Panc1 (cell line): Measurements from ENCODE around the gene HIPK2. TPM values are rescaled to one million over a fixed set of nuclear protein-coding genes. Genes with fewer than 3 reads are reported as not detected.

Experiments
- ATAC-seq: fragments of 200-7000 bp; cut with Tn5 transposase; 2 replicates; pipeline ENCODE4 v1.9.1; 2020; ENCODE audit warnings: mild to moderate bottlenecking, moderate library complexity
- BruUV-seq: library from RNA; stranded (reverse); fragments of 400-500 nt; replicated peaks from 2 replicates; lab custom pipeline; 2021; lab: Mats Ljungman, UMichigan
- CTCF ChIA-PET: fragments of 300-600 bp; sonication (Branson Sonifier 250); formaldehyde crosslinking; loops from one replicate; lab custom pipeline; 2022; ENCODE audit warnings: antibody characterized with exemption; lab: Charles Lee
- POLR2A ChIA-PET: fragments of 300-600 bp; sonication (Branson Sonifier 250); formaldehyde crosslinking; loops from one replicate; lab custom pipeline; 2022; ENCODE audit warnings: antibody characterized with exemption; lab: Charles Lee
- DNase-seq: peaks from one replicate; pipeline ENCODE4 v3.0.0-alpha.2; 2010; ENCODE audit warnings: low read depth, low spot score
- H3K27ac ChIP-seq: 2 replicates; pipeline ENCODE4 v1.5.1; 2011; ENCODE audit warnings: mild to moderate bottlenecking, low read length, inconsistent platforms
- H3K27me3 ChIP-seq: fragments of 200-500 bp; sonication (Bioruptor generic); 2 replicates; pipeline ENCODE4 v1.6.0; 2014; ENCODE audit warnings: low read length, inconsistent platforms; ENCODE audit not compliant: control insufficient read depth, insufficient read depth
- H3K36me3 ChIP-seq: fragments of 200-500 bp; sonication (Bioruptor generic); 2 replicates; pipeline ENCODE4 v1.5.1; 2014; ENCODE audit warnings: inconsistent platforms, mild to moderate bottlenecking, low read length, moderate library complexity; ENCODE audit not compliant: control insufficient read depth, insufficient read depth
- H3K4me1 ChIP-seq: 2 replicates; pipeline ENCODE4 v1.5.1; 2011; ENCODE audit warnings: inconsistent platforms, mild to moderate bottlenecking, low read length, moderate library complexity; ENCODE audit not compliant: control insufficient read depth, insufficient read depth
- H3K4me3 ChIP-seq, 2 experiments: 2 replicates each; pipeline ENCODE4 v1.5.1; 2011 to 2012; ENCODE audit warnings: low read depth in 2 of 2, low read length in 2 of 2, mild to moderate bottlenecking in 2 of 2, inconsistent platforms in 1 of 2, moderate library complexity in 1 of 2
- H3K9me3 ChIP-seq: fragments of 200-500 bp; sonication (Bioruptor generic); 2 replicates; pipeline ENCODE4 v1.5.1; 2014; ENCODE audit warnings: low read depth, mild to moderate bottlenecking, inconsistent platforms, low read length, moderate library complexity; ENCODE audit not compliant: control insufficient read depth, insufficient read depth
- CTCF ChIP-seq: fragments of 450-650 bp; IDR thresholded peaks from 2 replicates; pipeline ENCODE4 v1.5.1; 2017; ENCODE audit warnings: mild to moderate bottlenecking
- POLR2AphosphoS5 ChIP-seq: IDR thresholded peaks from 2 replicates; pipeline ENCODE4 v1.6.1; 2012; ENCODE audit warnings: mild to moderate bottlenecking, low read depth, low read length, moderate library complexity
- SIN3A ChIP-seq: IDR thresholded peaks from 2 replicates; pipeline ENCODE4 v1.6.1; 2012; ENCODE audit warnings: low read depth, mild to moderate bottlenecking, low read length, moderate library complexity, borderline replicate concordance; ENCODE audit not compliant: insufficient read depth
- TCF7L2 ChIP-seq: IDR thresholded peaks from 2 replicates; pipeline ENCODE4 v1.6.1; 2011; ENCODE audit warnings: mild to moderate bottlenecking, low read depth, low read length, inconsistent platforms
- in situ Hi-C: cut with HindIII; loops from 2 replicates; pipeline ENCODE4 v1.10.0; 2016; ENCODE audit warnings: low sequenced_read_pairs, low pct_unique_long_range_greater_than_20kb
- intact Hi-C: fragments of 100-400 bp; cut with micrococcal nuclease; formaldehyde crosslinking; loops from one replicate; pipeline ENCODE4 v1.10.0; 2022; ENCODE audit not compliant: unreplicated experiment
- total RNA-seq: library from RNA; stranded (reverse); gene quantifications from one replicate; pipeline ENCODE4 v1.2.1, GENCODE V29; 2021; ENCODE audit not compliant: unreplicated experiment
- TF ChIP-seq, protein P1 (sequence below), 2 experiments: IDR thresholded peaks; 2 replicates each; pipeline ENCODE4 v1.6.1; 2011 to 2012; ENCODE audit warnings: low read depth in 2 of 2, control low read depth in 1 of 2, low read length in 1 of 2, mild to moderate bottlenecking in 1 of 2, moderate library complexity in 1 of 2; ENCODE audit not compliant: insufficient read depth in 1 of 2

The HIPK2 gene
- total RNA-seq, 1 experiment from 2014 or later: 34.1 TPM

DNA sequence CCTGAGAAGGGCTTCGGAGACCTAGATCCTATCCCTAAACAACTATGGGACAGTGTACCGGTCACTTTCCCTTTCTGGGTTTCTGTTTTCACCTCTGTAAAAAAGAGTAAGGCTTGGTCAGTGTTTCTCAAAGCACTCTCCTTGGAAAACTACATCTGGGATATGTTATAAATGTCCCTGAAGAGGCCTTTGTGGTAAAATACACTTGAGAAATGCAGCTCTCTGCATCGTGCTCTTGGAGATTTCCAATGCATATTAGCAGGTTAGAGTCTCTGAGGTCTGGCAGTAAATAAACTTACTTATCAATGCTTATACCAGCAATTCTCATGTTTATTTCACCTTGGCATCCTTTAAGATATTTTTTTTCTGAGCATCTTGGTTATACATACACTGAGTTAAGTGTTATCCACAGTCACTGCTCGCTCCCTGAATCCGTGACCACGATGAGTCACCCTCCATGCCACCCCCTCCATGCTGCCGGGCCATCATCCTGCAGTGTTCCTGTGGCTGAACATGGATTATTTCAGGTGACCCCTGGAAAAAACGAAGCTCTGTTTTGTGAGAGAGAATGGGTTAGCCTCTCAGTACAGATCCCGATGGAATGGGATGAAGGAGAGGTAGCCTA lies 48.0 kb upstream of the HIPK2 start:
- Histone ChIP-seq H3K4me3 (no peak overlapping the region), H3K36me3 (no peaks in the 10 kb centered on the region), H3K27me3 (0 out of 2 replicates have a peak, but pooled peaks cover 2% of the 10 kb centered on the region), H3K4me1 (no peaks in the 10 kb centered on the region), H3K27ac (no peak overlapping the region), H3K9me3 (no peaks in the 10 kb centered on the region)
- ChIA-PET CTCF (interaction anchor here (0.6 kb wide), 1 partner anchor 49 kb away, joined by 9 read pairs; no protein-coding TSS in a partner anchor), POLR2A (no interaction called here)
- ATAC-seq (0 out of 2 replicates have a peak, but pooled peaks have one; percentile 57), DNase-seq (no peak)
- TF ChIP-seq POLR2AphosphoS5: no peak
- TF ChIP-seq CTCF: no peak
- TF ChIP-seq TCF7L2: no peak
- TF ChIP-seq, protein P1, sequence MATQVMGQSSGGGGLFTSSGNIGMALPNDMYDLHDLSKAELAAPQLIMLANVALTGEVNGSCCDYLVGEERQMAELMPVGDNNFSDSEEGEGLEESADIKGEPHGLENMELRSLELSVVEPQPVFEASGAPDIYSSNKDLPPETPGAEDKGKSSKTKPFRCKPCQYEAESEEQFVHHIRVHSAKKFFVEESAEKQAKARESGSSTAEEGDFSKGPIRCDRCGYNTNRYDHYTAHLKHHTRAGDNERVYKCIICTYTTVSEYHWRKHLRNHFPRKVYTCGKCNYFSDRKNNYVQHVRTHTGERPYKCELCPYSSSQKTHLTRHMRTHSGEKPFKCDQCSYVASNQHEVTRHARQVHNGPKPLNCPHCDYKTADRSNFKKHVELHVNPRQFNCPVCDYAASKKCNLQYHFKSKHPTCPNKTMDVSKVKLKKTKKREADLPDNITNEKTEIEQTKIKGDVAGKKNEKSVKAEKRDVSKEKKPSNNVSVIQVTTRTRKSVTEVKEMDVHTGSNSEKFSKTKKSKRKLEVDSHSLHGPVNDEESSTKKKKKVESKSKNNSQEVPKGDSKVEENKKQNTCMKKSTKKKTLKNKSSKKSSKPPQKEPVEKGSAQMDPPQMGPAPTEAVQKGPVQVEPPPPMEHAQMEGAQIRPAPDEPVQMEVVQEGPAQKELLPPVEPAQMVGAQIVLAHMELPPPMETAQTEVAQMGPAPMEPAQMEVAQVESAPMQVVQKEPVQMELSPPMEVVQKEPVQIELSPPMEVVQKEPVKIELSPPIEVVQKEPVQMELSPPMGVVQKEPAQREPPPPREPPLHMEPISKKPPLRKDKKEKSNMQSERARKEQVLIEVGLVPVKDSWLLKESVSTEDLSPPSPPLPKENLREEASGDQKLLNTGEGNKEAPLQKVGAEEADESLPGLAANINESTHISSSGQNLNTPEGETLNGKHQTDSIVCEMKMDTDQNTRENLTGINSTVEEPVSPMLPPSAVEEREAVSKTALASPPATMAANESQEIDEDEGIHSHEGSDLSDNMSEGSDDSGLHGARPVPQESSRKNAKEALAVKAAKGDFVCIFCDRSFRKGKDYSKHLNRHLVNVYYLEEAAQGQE (IDR thresholded peaks at IDR 0.05; ENCODE audit: insufficient read depth in 1 of 2, low read depth in 2 of 2, low read length in 1 of 2): no peak
- TF ChIP-seq SIN3A: no peak
- no TSS peak for BruUV-seq
- in situ Hi-C loops (no loop called here), intact Hi-C loops (no loop called here)

- in situ Hi-C loops: no loop called here
- intact Hi-C loops: no loop called here
- Histone ChIP-seq H3K4me3 (no peak overlapping the region), H3K27me3 (0 out of 2 replicates have a peak, but pooled peaks cover 2% of the 10 kb centered on the region), H3K36me3 (no peaks in the 10 kb centered on the region), H3K4me1 (no peaks in the 10 kb centered on the region), H3K9me3 (no peaks in the 10 kb centered on the region), H3K27ac (no peak overlapping the region)
- ChIA-PET CTCF (no interaction called here), POLR2A (interaction anchor here (0.5 kb wide), 1 partner anchor 337 kb away, joined by 4 read pairs; no protein-coding TSS in a partner anchor)
- TF ChIP-seq SIN3A: no peak
- TF ChIP-seq POLR2AphosphoS5: no peak
- TF ChIP-seq CTCF: no peak
- TF ChIP-seq TCF7L2: no peak
- TF ChIP-seq, protein P1 (IDR thresholded peaks at IDR 0.05; ENCODE audit: insufficient read depth in 1 of 2, low read depth in 2 of 2, low read length in 1 of 2): no peak
- ATAC-seq: no peak
- no TSS peak for BruUV-seq
- DNase-seq: no peak
These were observed 46.2 kb upstream of the HIPK2 start for GRCh38 chr7:139823959-139824521.
